HEK293 (cell line): ENCODE results near the gene LMO1.

Experiments
- ZNF175 ChIP-seq: fragments of 450-650 bp; formaldehyde crosslinking; IDR thresholded peaks from 2 replicates; pipeline ENCODE4 v1.5.1; 2016; ENCODE audit warnings: missing biosample characterization, missing genetic modification characterization
- ZNF239 ChIP-seq: fragments of 450-650 bp; formaldehyde crosslinking; IDR thresholded peaks from 2 replicates; pipeline ENCODE4 v1.5.1; 2016; ENCODE audit warnings: missing biosample characterization, missing genetic modification characterization
- ZNF302 ChIP-seq: fragments of 450-650 bp; formaldehyde crosslinking; IDR thresholded peaks from 2 replicates; pipeline ENCODE4 v1.5.1; 2016; ENCODE audit warnings: missing biosample characterization, missing genetic modification characterization, low read depth
- ZNF362 ChIP-seq: fragments of 450-650 bp; formaldehyde crosslinking; IDR thresholded peaks from 2 replicates; pipeline ENCODE4 v1.5.1; 2016; ENCODE audit warnings: missing biosample characterization, missing genetic modification characterization
- ZNF398 ChIP-seq: fragments of 450-650 bp; formaldehyde crosslinking; IDR thresholded peaks from 2 replicates; pipeline ENCODE4 v1.5.1; 2017; ENCODE audit warnings: missing biosample characterization, missing genetic modification characterization
- ZNF404 ChIP-seq: fragments of 450-650 bp; formaldehyde crosslinking; IDR thresholded peaks from 2 replicates; pipeline ENCODE4 v1.5.1; 2017; ENCODE audit warnings: missing biosample characterization, missing genetic modification characterization
- ZNF549 ChIP-seq: fragments of 450-650 bp; IDR thresholded peaks from 2 replicates; pipeline ENCODE4 v1.5.1; 2018; ENCODE audit warnings: missing biosample characterization, missing genetic modification characterization, mild to moderate bottlenecking, inconsistent platforms, moderate library complexity
- ZNF558 ChIP-seq: fragments of 450-650 bp; formaldehyde crosslinking; IDR thresholded peaks from 2 replicates; pipeline ENCODE4 v1.5.1; 2016; ENCODE audit warnings: missing biosample characterization, missing genetic modification characterization
- TF ChIP-seq, protein P1 (sequence below): fragments of 450-650 bp; formaldehyde crosslinking; conservative IDR thresholded peaks from 2 replicates; pipeline ENCODE4 v1.5.1; 2016; ENCODE audit warnings: low read depth, missing biosample characterization, missing genetic modification characterization

DNA sequence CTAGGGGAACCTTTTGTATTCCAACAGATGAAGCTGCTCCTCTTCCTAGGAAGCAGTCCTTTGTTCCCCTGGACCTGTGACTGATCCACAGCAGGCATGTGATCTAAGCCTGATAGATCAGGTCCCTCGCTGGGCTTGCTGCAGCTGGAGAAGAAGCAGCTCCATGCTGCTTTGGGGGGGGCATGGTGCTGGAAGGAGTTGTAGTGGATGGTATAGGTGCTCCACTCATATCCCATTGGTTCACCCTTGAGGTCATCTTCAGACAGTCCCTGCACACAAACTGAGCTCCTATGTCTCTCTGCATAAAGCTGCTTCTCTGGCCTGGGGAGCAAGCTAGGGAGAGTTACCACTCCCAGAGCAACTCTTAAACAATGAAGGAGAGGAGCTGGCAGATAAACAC, 85.4 kb downstream of the LMO1 start:
- no peak for TF ChIP-seq ZNF302 (tag by site-specific recombination)
- TF ChIP-seq ZNF239 (tag by site-specific recombination) = no peak
- no peak for TF ChIP-seq ZNF175 (tag by site-specific recombination)
- no peak for TF ChIP-seq ZNF558 (tag by site-specific recombination)
- TF ChIP-seq, protein P1, sequence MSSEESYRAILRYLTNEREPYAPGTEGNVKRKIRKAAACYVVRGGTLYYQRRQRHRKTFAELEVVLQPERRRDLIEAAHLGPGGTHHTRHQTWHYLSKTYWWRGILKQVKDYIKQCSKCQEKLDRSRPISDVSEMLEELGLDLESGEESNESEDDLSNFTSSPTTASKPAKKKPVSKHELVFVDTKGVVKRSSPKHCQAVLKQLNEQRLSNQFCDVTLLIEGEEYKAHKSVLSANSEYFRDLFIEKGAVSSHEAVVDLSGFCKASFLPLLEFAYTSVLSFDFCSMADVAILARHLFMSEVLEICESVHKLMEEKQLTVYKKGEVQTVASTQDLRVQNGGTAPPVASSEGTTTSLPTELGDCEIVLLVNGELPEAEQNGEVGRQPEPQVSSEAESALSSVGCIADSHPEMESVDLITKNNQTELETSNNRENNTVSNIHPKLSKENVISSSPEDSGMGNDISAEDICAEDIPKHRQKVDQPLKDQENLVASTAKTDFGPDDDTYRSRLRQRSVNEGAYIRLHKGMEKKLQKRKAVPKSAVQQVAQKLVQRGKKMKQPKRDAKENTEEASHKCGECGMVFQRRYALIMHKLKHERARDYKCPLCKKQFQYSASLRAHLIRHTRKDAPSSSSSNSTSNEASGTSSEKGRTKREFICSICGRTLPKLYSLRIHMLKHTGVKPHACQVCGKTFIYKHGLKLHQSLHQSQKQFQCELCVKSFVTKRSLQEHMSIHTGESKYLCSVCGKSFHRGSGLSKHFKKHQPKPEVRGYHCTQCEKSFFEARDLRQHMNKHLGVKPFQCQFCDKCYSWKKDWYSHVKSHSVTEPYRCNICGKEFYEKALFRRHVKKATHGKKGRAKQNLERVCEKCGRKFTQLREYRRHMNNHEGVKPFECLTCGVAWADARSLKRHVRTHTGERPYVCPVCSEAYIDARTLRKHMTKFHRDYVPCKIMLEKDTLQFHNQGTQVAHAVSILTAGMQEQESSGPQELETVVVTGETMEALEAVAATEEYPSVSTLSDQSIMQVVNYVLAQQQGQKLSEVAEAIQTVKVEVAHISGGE (tag by site-specific recombination) = no peak
- TF ChIP-seq ZNF362 = no peak
- no peak for TF ChIP-seq ZNF398 (tag by site-specific recombination)
- no peak for TF ChIP-seq ZNF404 (tag by site-specific recombination)
- TF ChIP-seq ZNF549 (tag by site-specific recombination) = no peak
